Large intestine (tissue), 3 donors: ENCODE data around the gene TRABD2A. TPM values are rescaled to one million over a fixed set of nuclear protein-coding genes. Genes with fewer than 3 reads are reported as not detected.
A peak's percentile ranks its signal among the peaks of the same experiment; 100 is the strongest.

ENCODE experiments used
- DNase-seq, 2 donors: peaks; one replicate each; pipeline versions ENCODE4 v3.0.0 to v3.0.0-alpha.2; 2013
- H3K27ac ChIP-seq: one replicate; pipeline ENCODE4 v1.5.1; 2013; ENCODE audit warnings: low read length
- H3K27me3 ChIP-seq: 2 replicates; pipeline ENCODE4 v1.6.1; 2013; ENCODE audit warnings: low read length; ENCODE audit not compliant: control insufficient read depth, insufficient read depth
- H3K36me3 ChIP-seq: 2 replicates; pipeline ENCODE4 v1.6.1; 2013; ENCODE audit warnings: low read length; ENCODE audit not compliant: control insufficient read depth, insufficient read depth
- H3K4me1 ChIP-seq: one replicate; pipeline ENCODE4 v1.6.1; 2013; ENCODE audit warnings: low read length; ENCODE audit not compliant: control insufficient read depth, insufficient read depth
- H3K4me3 ChIP-seq: one replicate; pipeline ENCODE4 v1.5.1; 2013; ENCODE audit warnings: low read length
- H3K9me3 ChIP-seq: one replicate; pipeline ENCODE4 v1.6.1; 2013; ENCODE audit warnings: mild to moderate bottlenecking, low read depth, low read length, moderate library complexity; ENCODE audit not compliant: control insufficient read depth
- WGBS: methylation state at CpG from one replicate; pipeline ENCODE4 v1.1.5; 2013; ENCODE audit warnings: low lambda C conversion rate; ENCODE audit not compliant: insufficient coverage; 5-methylcytosine and 5-hydroxymethylcytosine counted together
- polyA plus RNA-seq: library from polyadenylated mRNA; unstranded; fragments of 120-200 nt; gene quantifications from one replicate; pipeline ENCODE4 v1.2.1, GENCODE V29; 2013

Gene TRABD2A
- polyA plus RNA-seq, 1 donor: 18.0 TPM

DNA sequence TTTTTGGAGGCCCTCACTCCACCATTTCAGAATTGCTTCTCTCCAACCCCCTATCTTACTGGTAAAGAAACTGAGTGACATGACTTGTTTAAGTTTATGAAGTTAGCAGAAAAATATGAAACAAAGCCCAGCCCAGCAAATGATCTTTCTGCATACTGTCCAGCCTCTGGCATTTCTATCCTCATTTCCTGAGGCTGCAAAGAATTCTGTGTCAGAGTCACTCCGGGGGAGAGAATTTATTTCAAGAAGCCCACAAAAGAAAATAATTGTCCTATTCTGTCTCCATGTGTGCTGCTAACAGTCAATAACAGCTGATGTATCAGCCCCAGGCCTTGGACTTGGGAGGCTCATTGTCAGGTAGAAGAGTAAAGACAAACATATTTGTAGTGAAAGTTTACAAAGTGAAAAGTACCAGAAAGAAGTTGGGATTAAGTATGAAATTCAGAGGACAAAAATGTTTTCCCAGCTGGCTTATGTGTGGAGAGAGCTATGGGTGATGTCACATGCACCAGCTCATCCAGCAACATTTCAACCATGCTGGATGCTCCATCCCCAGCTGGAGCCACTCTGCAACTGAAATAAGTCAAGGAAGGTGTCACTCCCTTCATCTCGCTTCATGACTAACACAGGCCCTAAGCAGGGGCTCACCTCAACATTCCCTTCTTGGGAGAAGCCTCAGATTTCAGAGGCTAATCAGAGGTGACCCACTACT is 42.3 kb downstream of the TRABD2A start:
- Histone ChIP-seq H3K9me3 (peaks cover 6% of the 10 kb centered on the region), H3K36me3 (peaks cover 7% of the 10 kb centered on the region), H3K27me3 (no peaks in the 10 kb centered on the region), H3K27ac (no peak overlapping the region), H3K4me1 (no peaks in the 10 kb centered on the region), H3K4me3 (no peak overlapping the region)
- WGBS: no CpG with 5 or more reads among the region's 2 CpGs
- no peak for DNase-seq

DNA sequence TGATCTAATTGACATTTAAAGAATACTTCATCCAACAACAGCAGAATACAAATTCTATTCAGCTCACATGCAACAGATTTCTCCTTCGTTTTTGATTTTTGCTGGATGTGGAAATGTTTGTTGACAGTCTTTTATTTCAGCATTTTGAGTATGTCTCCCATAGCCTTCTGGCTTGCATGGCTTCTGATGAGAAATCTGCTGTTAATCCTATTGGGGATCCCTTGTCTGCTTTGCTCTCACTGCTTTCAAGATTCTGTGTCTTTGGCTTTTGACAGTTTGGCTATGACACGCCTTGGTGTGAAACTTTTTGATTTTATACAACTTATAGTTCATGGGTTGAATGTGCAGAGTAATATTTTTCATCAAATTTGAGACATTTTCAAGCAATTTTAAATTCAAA is 44.7 kb downstream of the TRABD2A start:
- Histone ChIP-seq H3K9me3 (peaks cover 6% of the 10 kb centered on the region), H3K36me3 (peaks cover 7% of the 10 kb centered on the region), H3K4me1 (no peaks in the 10 kb centered on the region), H3K27me3 (no peaks in the 10 kb centered on the region), H3K27ac (no peak overlapping the region), H3K4me3 (no peak overlapping the region)
- WGBS: 80% methylated on average over 1 of the region's 2 CpGs
- no peak for DNase-seq

DNA sequence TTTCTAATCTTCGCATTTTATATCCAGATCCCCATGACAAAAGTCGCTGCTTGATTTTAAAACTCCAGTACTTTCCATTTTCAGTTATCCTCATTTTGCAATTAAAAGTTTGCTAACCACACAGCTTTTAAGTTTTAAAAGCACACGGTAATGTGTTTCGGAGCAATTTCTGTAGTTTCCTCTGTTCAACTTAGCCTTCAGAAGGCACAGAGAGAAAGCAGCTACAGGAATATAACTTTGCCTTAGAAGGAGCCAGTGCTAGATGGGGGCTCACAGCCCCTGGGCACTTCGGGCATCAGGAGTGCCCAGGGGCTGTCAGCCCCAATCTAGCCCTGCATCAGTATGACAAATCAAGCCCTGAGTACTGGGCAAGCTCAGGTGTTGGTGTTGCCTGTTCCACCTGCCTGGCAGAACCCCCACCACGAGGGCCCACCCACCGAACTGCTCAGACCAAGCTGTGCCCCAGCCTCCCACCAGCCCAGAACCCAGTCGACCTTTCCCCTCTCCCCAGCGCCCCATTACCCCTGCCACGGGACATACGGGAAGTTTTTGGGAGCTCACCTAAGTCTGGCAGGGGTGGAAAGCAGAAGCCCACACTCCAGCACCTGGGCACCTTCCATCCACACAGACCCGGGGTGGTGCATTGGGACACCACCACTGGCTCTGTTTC is 47.3 kb downstream of the TRABD2A start:
- Histone ChIP-seq H3K9me3 (peaks cover 6% of the 10 kb centered on the region), H3K27me3 (no peaks in the 10 kb centered on the region), H3K27ac (no peak overlapping the region), H3K4me1 (no peaks in the 10 kb centered on the region), H3K4me3 (no peak overlapping the region), H3K36me3 (peaks cover 3% of the 10 kb centered on the region)
- 94% methylated on average over 2 of the region's 12 CpGs for WGBS
- no peak for DNase-seq

DNA sequence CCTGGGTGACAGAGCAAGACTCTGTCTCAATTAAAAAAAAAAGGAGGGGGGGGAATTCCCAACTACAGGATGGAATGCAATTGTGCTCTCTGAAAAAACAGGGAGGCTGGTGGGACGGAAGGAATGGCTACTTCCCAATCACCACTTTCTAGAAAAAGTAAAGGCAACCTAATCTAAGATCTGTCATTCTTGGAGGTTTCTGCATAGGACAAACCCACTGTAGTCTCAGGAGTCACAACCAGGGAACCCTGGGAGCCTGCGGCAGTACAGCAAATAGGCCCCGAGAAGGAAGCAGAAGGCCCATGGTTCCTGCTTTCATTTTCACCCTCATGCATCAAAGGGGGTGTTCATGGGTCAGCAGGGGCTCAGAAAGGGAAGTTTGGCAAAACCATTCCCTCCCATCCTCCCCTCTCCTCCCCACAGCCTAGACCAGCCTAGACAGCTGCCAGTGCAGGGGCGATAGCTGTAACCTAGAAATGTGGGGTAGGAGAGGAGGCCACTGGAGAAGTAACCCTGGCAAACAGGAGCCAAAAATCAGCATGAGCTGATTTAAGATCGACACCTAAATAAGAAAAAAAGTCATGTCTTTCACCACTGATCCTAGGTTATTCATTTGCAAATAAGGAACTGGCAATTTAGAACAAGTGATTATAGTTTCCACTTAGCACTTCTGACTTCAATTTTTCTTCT is 48.0 kb downstream of the TRABD2A start:
- no peak overlapping the region for H3K27ac ChIP-seq
- H3K36me3 ChIP-seq: no peaks in the 10 kb centered on the region
- peaks cover 6% of the 10 kb centered on the region for H3K9me3 ChIP-seq
- 83% methylated on average over 1 of the region's 5 CpGs for WGBS
- H3K27me3 ChIP-seq: no peaks in the 10 kb centered on the region
- peak in 1 of 2 donors; percentile 20 for DNase-seq
- no peaks in the 10 kb centered on the region for H3K4me1 ChIP-seq
- no peak overlapping the region for H3K4me3 ChIP-seq

DNA sequence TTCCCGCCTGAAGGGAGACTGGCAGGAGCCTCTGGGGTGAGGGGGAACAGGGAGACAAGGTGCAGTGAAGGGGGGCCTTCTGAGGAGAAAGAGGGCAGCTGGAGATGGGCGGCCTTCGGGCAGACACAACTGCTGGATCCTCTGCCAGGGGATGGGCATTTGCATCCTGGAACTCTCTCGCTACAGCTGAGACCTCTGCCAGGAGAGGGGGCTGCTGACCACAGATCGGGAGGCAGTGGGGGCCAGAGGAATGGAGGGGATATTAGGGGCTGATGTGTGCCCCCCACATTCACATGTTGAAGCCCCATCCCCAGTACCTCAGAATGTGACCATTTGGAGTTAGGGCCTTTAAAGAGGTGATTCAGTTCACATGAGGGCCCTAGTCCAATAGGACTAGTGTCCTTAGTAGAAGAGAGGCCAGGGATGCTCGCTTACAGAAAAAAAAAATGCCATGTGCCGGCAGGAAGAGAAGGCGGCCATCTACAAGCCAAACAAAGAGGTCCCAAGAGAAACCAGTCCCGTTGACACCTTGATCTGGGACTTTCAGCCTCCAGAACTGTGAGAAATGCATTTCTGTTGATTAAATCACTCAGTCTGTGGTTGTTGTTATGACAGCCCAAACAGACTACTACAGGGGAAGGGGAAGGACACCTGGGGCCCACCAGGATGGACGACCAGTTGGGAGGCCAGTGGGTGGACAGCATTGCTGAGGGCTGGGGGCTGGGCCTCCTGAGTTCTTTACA is 50.0 kb downstream of the TRABD2A start:
- no peaks in the 10 kb centered on the region for H3K27me3 ChIP-seq
- DNase-seq: no peak
- H3K4me3 ChIP-seq: no peak overlapping the region
- H3K9me3 ChIP-seq: peaks cover 2% of the 10 kb centered on the region
- H3K36me3 ChIP-seq: no peaks in the 10 kb centered on the region
- WGBS: no CpG with 5 or more reads among the region's 10 CpGs
- no peaks in the 10 kb centered on the region for H3K4me1 ChIP-seq
- no peak overlapping the region for H3K27ac ChIP-seq

DNA sequence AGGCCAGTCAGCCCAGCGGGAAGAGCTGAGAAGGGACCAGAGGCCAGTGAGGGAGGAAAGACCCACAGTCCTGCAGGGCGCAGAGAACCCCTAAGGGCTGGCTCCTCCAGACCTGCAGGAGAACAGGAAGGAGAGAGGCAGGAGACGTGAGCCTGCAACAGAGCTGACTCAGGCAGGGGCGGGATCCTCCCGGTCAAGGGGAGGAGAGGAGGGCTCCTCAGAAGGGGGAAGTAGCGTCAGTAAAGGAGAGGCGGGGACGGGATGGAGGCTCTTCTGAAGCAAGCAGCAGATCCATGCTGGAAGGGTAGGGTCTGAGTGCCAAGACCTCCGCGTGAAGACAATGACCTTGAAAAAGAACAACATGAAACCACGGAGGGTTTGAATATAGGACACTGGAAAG is 50.8 kb downstream of the TRABD2A start:
- no peaks in the 10 kb centered on the region for H3K36me3 ChIP-seq
- no peaks in the 10 kb centered on the region for H3K9me3 ChIP-seq
- no peak overlapping the region for H3K27ac ChIP-seq
- no peaks in the 10 kb centered on the region for H3K27me3 ChIP-seq
- no peak overlapping the region for H3K4me3 ChIP-seq
- no peak for DNase-seq
- H3K4me1 ChIP-seq: no peaks in the 10 kb centered on the region
- WGBS: 100% methylated on average over 1 of the region's 11 CpGs

DNA sequence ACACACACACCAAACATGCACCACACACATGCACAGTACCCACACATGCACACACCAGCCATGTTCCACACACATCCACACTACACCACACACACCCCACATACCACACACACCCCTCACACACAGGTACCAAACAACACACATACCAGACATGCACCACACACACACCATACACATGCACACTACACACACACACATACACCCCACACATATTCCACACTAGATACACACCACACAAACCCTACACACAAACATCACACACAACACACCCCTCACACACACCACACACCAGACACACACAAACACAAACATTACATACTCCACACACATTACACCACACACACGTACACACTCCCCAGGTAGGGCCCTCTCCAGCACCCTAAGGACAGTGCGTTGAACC is 51.2 kb downstream of the TRABD2A start:
- H3K4me1 ChIP-seq: no peaks in the 10 kb centered on the region
- H3K9me3 ChIP-seq: no peaks in the 10 kb centered on the region
- H3K4me3 ChIP-seq: no peak overlapping the region
- H3K36me3 ChIP-seq: no peaks in the 10 kb centered on the region
- no peak for DNase-seq
- no peak overlapping the region for H3K27ac ChIP-seq
- no peaks in the 10 kb centered on the region for H3K27me3 ChIP-seq
- no CpG with 5 or more reads among the region's 2 CpGs for WGBS

DNA sequence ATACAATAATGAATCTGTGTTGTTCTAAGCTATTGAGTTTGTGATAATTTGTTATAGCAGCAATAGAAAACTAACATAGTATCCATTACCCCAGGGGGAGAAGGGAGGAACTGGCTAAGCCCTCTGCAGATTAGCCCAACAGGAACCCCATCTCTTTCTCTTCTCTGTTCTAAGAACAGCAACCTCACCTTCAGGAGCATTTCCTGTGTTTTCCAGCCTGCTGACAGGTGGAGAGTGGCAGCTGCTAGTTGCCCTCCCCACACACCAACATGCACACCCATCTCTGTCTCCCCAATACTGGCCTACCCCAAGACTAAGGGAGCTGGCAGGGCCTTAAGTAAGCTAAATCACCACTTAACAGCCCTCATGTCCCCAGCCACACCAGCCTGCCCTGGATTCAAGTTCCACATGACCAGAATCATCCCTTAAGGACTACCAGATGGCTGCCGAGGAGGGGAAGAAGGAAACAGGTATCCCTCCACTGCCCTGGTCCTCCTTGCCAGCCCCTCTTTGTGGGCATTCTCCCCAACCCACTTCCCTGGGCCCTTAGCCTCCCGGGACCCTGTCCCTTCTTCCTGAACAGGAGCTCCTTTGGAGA is 52.8 kb downstream of the TRABD2A start:
- Histone ChIP-seq H3K27ac (no peak overlapping the region), H3K9me3 (no peaks in the 10 kb centered on the region), H3K27me3 (no peaks in the 10 kb centered on the region), H3K36me3 (no peaks in the 10 kb centered on the region), H3K4me1 (no peaks in the 10 kb centered on the region), H3K4me3 (no peak overlapping the region)
- no CpG with 5 or more reads among the region's 2 CpGs for WGBS
- no peak for DNase-seq

DNA sequence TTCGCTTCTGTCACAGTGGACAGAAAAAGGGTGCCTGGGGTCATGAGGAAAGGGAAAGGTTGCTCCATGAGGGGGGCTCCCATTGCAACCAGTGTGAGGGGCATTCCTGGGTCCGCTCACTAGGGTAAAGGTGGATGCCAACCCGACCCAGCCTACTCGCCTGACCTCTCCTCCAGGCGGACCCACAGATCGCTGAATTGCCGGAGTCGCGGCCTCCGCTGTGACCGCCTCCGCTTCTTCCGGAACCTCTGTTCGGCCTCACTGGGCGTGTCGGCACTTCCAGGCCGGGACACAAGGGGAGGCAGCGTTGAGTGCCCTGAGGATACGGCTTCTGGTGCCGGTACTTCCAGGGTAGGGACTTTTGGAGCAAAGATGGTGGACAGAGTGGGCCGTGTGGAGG is 57.1 kb downstream of the TRABD2A start:
- Histone ChIP-seq H3K27ac (no peak overlapping the region), H3K9me3 (no peaks in the 10 kb centered on the region), H3K4me3 (no peak overlapping the region), H3K27me3 (no peaks in the 10 kb centered on the region), H3K36me3 (peaks cover 5% of the 10 kb centered on the region), H3K4me1 (no peaks in the 10 kb centered on the region)
- DNase-seq: no peak
- no CpG with 5 or more reads among the region's 21 CpGs for WGBS

DNA sequence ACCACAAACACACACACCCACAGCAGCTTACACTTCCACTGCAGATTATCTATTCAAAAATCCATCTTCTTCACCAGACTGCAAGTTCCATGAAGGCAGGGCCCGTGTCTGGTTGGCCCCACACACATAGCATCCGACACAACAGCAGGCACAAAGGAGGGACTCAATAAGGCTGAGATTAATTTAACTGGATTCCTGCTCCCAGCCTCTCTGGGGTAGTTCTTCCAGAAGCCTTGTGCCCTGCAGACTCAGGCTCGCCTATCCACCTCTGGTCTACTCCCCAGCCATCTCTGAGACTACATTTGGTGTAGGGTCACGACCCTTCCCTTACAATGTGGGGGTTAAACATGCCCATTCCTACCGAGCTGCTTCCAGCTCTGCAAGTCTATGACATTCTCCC is 57.7 kb downstream of the TRABD2A start:
- Histone ChIP-seq H3K27ac (no peak overlapping the region), H3K36me3 (peaks cover 5% of the 10 kb centered on the region), H3K27me3 (no peaks in the 10 kb centered on the region), H3K4me1 (no peaks in the 10 kb centered on the region), H3K9me3 (no peaks in the 10 kb centered on the region), H3K4me3 (no peak overlapping the region)
- WGBS: 70% methylated on average over 2 of the region's 5 CpGs
- no peak for DNase-seq
